GM06990 (cell line): ENCODE measurements around the gene DNAH8.

Experiments
- DNase-seq: peaks from one replicate; pipeline ENCODE4 v3.0.0-alpha.2; 2011; ENCODE audit not compliant: insufficient read length; ENCODE audit errors: extremely low read depth
- H3K27me3 ChIP-seq: replicated peaks from 2 replicates; pipeline ENCODE4 v1.6.0; 2011; ENCODE audit warnings: low read length; ENCODE audit not compliant: control insufficient read depth, insufficient read depth
- H3K36me3 ChIP-seq: 2 replicates; pipeline ENCODE4 v1.5.1; 2011; ENCODE audit warnings: low read length; ENCODE audit not compliant: control insufficient read depth, insufficient read depth
- H3K4me3 ChIP-seq: replicated peaks from 2 replicates; pipeline ENCODE4 v1.5.1; 2011; ENCODE audit warnings: low read depth, mild to moderate bottlenecking, control low read depth, low read length
- CTCF ChIP-seq: IDR thresholded peaks from 2 replicates; pipeline ENCODE4 v1.5.1; 2011; ENCODE audit warnings: low read length, control low read depth, mild to moderate bottlenecking, inconsistent platforms; ENCODE audit not compliant: insufficient read depth, poor library complexity, severe bottlenecking

DNAH8 gene

GRCh38 chr6:38715016-38715689 lies at the start of gene DNAH8:
TSS of gene DNAH8 (plus strand) at chr6:38715311. CDS start at chr6:38722810, 7,499 bp downstream.
- Histone ChIP-seq H3K4me3 (peak within 1 kb of the TSS; percentile 36), H3K27me3 (no peaks in the 10 kb centered on the region; the same call in 1 of the 2 replicates), H3K36me3 (no peaks in the 10 kb centered on the region)
- no peak for TF ChIP-seq CTCF
- no peak for DNase-seq

- peak; percentile 18 for DNase-seq
- peak; percentile 79 for TF ChIP-seq CTCF
- H3K36me3 ChIP-seq, result no peaks in the 10 kb centered on the region
- H3K4me3 ChIP-seq, result no peak overlapping the region
- H3K27me3 ChIP-seq, result no peaks in the 10 kb centered on the region
These were observed 43.1 kb upstream of the DNAH8 start for GRCh38 chr6:38671885-38672467.

- no peaks in the 10 kb centered on the region; the same call in 1 of the 2 replicates for H3K36me3 ChIP-seq
- no peak for TF ChIP-seq CTCF
- DNase-seq, result no peak
These were observed 41.5 kb upstream of the DNAH8 start for GRCh38 chr6:38673397-38674165.

GRCh38 chr6:38676236-38676973 lies 38.7 kb upstream of the DNAH8 start:
- DNase-seq, result peak; percentile 20
- TF ChIP-seq CTCF, result no peak
- H3K4me3 ChIP-seq, result no peak overlapping the region
- H3K27me3 ChIP-seq, result no peaks in the 10 kb centered on the region
- peaks cover 5% of the 10 kb centered on the region for H3K36me3 ChIP-seq

More at GRCh38 chr6:38673397-38674165, 41.5 kb upstream of the DNAH8 start:
- Histone ChIP-seq H3K4me3 (no peak overlapping the region), H3K27me3 (no peaks in the 10 kb centered on the region)

GRCh38 chr6:38676974-38677544 lies 38.1 kb upstream of the DNAH8 start:
- no peak for TF ChIP-seq CTCF
- H3K27me3 ChIP-seq, result no peaks in the 10 kb centered on the region
- no peak overlapping the region for H3K4me3 ChIP-seq
- peaks cover 5% of the 10 kb centered on the region for H3K36me3 ChIP-seq
- no peak for DNase-seq
